WTC11 (cell line): ENCODE results near the gene INSC. TPM values are rescaled to one million over a fixed set of nuclear protein-coding genes. Genes with fewer than 3 reads are reported as not detected.
"Not testable (repeated sequence)": the region's sequence is repeated elsewhere in the genome, so short reads cannot be mapped to it uniquely, and the experiment has no call there.

Source experiments
- ATAC-seq: fragments of 200-7000 bp; cut with Tn5 transposase; 2 replicates; pipeline ENCODE4 v1.10.0; 2021; ENCODE audit warnings: mild to moderate bottlenecking, moderate library complexity
- CTCF ChIA-PET: fragments of 300-600 bp; sonication (Branson Sonifier 250); formaldehyde crosslinking; loops from one replicate; lab custom pipeline; 2021; ENCODE audit warnings: antibody characterized with exemption; lab: Charles Lee
- POLR2A ChIA-PET: fragments of 350-600 bp; sonication (Branson Sonifier 250); formaldehyde crosslinking; loops from one replicate; lab custom pipeline; 2021; ENCODE audit warnings: antibody characterized with exemption; lab: Charles Lee
- DNase-seq: peaks from one replicate; pipeline ENCODE4 v3.0.0; 2021; ENCODE audit warnings: low spot score
- H3K27ac Mint-ChIP-seq: 2 replicates; pipeline ENCODE4 v1.8.0; 2021; ENCODE audit warnings: mixed read lengths
- H3K27me3 Mint-ChIP-seq: 2 replicates; pipeline ENCODE4 v1.8.0; 2021; ENCODE audit warnings: low read depth, mild to moderate bottlenecking, moderate library complexity, mixed read lengths
- H3K36me3 Mint-ChIP-seq: 2 replicates; pipeline ENCODE4 v1.8.0; 2021; ENCODE audit warnings: mixed read lengths
- H3K4me1 Mint-ChIP-seq: 2 replicates; pipeline ENCODE4 v1.8.0; 2022; ENCODE audit warnings: mixed read lengths
- H3K4me3 Mint-ChIP-seq: 2 replicates; pipeline ENCODE4 v1.8.0; 2021; ENCODE audit warnings: mild to moderate bottlenecking, moderate library complexity, mixed read lengths
- H3K9me3 Mint-ChIP-seq: 2 replicates; pipeline ENCODE4 v1.8.0; 2021; ENCODE audit warnings: mixed read lengths
- CBFB ChIP-seq: sonication (generic); formaldehyde crosslinking; IDR thresholded peaks from 2 replicates; pipeline ENCODE4 v1.8.1; 2022; ENCODE audit warnings: mild to moderate bottlenecking, low read depth, missing genetic modification reagents
- E2F4 ChIP-seq: sonication (generic); formaldehyde crosslinking; IDR thresholded peaks from 2 replicates; pipeline ENCODE4 v1.8.1; 2022; ENCODE audit warnings: low read depth, mild to moderate bottlenecking, moderate library complexity, missing genetic modification reagents, borderline replicate concordance
- PREB ChIP-seq: sonication (generic); formaldehyde crosslinking; IDR thresholded peaks from 2 replicates; pipeline ENCODE4 v1.8.1; 2022; ENCODE audit warnings: mild to moderate bottlenecking, missing genetic modification reagents, moderate library complexity, borderline replicate concordance
- RORB ChIP-seq: fragments of 250-450 bp; sonication (Bioruptor Pico); IDR thresholded peaks from 2 replicates; pipeline ENCODE4 v1.9.0; 2021; ENCODE audit warnings: mild to moderate bottlenecking
- ZNF281 ChIP-seq: sonication (generic); formaldehyde crosslinking; IDR thresholded peaks from 2 replicates; pipeline ENCODE4 v1.8.0; 2023; ENCODE audit warnings: mild to moderate bottlenecking, missing genetic modification reagents
- ZNF317 ChIP-seq: sonication (generic); formaldehyde crosslinking; IDR thresholded peaks from 2 replicates; pipeline ENCODE4 v1.8.1; 2023; ENCODE audit warnings: low read depth, mild to moderate bottlenecking, moderate library complexity, missing genetic modification reagents, borderline replicate concordance
- total RNA-seq: library from RNA; stranded (reverse); gene quantifications from 3 replicates; pipeline ENCODE4 v1.2.3, GENCODE V29; 2021
- TF ChIP-seq, protein P1 (sequence below): fragments of 250-450 bp; sonication (Bioruptor Pico); IDR thresholded peaks from 2 replicates; pipeline ENCODE4 v1.9.0; 2021; ENCODE audit warnings: mild to moderate bottlenecking, borderline replicate concordance
- TF ChIP-seq, protein P2 (sequence below): fragments of 250-450 bp; sonication (Bioruptor Pico); IDR thresholded peaks from 2 replicates; pipeline ENCODE4 v1.8.0; 2021; ENCODE audit warnings: mild to moderate bottlenecking

Gene INSC
- total RNA-seq, 1 experiment from 2014 or later, result 0.44 TPM

- TF ChIP-seq, protein P1, sequence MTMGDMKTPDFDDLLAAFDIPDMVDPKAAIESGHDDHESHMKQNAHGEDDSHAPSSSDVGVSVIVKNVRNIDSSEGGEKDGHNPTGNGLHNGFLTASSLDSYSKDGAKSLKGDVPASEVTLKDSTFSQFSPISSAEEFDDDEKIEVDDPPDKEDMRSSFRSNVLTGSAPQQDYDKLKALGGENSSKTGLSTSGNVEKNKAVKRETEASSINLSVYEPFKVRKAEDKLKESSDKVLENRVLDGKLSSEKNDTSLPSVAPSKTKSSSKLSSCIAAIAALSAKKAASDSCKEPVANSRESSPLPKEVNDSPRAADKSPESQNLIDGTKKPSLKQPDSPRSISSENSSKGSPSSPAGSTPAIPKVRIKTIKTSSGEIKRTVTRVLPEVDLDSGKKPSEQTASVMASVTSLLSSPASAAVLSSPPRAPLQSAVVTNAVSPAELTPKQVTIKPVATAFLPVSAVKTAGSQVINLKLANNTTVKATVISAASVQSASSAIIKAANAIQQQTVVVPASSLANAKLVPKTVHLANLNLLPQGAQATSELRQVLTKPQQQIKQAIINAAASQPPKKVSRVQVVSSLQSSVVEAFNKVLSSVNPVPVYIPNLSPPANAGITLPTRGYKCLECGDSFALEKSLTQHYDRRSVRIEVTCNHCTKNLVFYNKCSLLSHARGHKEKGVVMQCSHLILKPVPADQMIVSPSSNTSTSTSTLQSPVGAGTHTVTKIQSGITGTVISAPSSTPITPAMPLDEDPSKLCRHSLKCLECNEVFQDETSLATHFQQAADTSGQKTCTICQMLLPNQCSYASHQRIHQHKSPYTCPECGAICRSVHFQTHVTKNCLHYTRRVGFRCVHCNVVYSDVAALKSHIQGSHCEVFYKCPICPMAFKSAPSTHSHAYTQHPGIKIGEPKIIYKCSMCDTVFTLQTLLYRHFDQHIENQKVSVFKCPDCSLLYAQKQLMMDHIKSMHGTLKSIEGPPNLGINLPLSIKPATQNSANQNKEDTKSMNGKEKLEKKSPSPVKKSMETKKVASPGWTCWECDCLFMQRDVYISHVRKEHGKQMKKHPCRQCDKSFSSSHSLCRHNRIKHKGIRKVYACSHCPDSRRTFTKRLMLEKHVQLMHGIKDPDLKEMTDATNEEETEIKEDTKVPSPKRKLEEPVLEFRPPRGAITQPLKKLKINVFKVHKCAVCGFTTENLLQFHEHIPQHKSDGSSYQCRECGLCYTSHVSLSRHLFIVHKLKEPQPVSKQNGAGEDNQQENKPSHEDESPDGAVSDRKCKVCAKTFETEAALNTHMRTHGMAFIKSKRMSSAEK (CRISPR knock-in tag), result no peak
- no peak for TF ChIP-seq E2F4 (CRISPR knock-in tag)
Observed at GRCh38 chr11:15114501-15115475, at the start of gene INSC (continued).

DNA sequence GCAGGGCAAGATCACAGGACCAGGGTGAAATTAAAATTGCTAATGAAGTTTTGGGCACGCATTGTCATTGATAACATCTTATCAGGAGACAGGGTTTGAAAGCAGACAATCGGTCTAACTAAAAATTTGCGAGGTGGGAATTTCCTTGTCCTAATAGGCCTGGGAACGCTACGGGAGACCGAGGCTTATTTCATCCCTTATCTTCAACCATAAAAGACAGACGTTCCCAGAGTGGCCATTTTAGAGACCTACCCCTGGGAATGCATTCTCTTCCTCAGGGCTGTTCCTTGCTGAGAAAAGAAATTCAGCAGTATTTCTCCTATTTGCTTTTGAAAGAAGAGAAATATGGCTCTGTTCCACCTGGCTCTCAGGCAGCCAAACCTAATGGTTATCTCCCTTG is 45.0 kb upstream of the INSC start:
- DNase-seq, POLR2A ChIA-PET, ATAC-seq, CTCF ChIA-PET, H3K27ac Mint-ChIP-seq, H3K4me3 Mint-ChIP-seq: not testable (repeated sequence)
- peaks cover 61% of the 10 kb centered on the region for H3K27me3 Mint-ChIP-seq
- H3K9me3 Mint-ChIP-seq, result peaks cover 48% of the 10 kb centered on the region
- H3K36me3 Mint-ChIP-seq, result peaks cover 23% of the 10 kb centered on the region
- peaks cover 14% of the 10 kb centered on the region for H3K4me1 Mint-ChIP-seq

DNA sequence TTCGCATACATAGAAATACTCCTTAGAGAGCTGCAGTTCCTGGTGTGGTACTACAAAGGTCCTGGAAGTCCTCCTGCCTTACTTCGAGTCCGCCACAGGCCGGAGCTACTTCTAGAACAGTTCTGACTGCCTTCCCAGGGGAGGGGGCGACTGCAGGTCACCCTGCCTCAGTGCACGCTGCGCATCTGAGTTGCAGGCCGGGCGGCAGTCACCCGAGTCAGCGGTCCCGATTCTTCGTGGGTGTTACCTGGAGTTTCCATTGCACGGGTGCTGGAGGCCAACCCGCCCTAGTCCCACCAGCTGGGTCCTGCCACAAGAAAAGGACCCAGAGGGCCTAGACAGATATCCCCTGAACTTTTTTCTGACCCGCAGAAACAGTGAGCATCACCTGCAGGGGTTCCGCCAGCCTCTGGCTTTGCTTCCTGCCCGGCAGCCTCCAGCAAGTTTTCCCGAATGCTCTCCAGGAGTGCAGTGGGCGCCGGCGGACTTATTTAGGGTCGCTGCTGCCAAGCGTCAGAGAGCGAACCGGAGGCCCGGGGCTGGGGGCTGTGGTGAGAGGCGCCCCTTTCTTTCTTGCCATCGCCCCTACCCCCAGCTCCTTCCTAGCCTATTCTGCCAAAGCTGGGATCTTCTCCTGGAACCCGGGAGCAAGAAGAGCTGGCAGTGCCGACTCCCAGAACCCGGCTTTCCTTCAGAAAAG is 43.0 kb upstream of the INSC start:
- CTCF ChIA-PET, result interaction anchor here (1.2 to 6.0 kb wide), 3 partner anchors 37 to 165 kb away, joined by 3 to 157 read pairs (median 34); no protein-coding TSS in a partner anchor
- ATAC-seq, result no peak
- TF ChIP-seq, protein P1 (CRISPR knock-in tag), result no peak
- TF ChIP-seq RORB (no peak), PREB (CRISPR knock-in tag) (no peak), CBFB (CRISPR knock-in tag) (no peak), ZNF317 (CRISPR knock-in tag) (no peak), ZNF281 (no peak)
- TF ChIP-seq, protein P2, sequence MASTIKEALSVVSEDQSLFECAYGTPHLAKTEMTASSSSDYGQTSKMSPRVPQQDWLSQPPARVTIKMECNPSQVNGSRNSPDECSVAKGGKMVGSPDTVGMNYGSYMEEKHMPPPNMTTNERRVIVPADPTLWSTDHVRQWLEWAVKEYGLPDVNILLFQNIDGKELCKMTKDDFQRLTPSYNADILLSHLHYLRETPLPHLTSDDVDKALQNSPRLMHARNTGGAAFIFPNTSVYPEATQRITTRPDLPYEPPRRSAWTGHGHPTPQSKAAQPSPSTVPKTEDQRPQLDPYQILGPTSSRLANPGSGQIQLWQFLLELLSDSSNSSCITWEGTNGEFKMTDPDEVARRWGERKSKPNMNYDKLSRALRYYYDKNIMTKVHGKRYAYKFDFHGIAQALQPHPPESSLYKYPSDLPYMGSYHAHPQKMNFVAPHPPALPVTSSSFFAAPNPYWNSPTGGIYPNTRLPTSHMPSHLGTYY (CRISPR knock-in tag), result no peak

More for the DNA sequence above, 43.0 kb upstream of the INSC start:
- H3K4me3 Mint-ChIP-seq, result no peak overlapping the region
- H3K9me3 Mint-ChIP-seq, result peaks cover 33% of the 10 kb centered on the region
- H3K4me1 Mint-ChIP-seq, result peaks cover 15% of the 10 kb centered on the region
- H3K27ac Mint-ChIP-seq, result no peak overlapping the region
- H3K27me3 Mint-ChIP-seq, result peaks cover 60% of the 10 kb centered on the region
- H3K36me3 Mint-ChIP-seq, result peaks cover 23% of the 10 kb centered on the region
- no peak for DNase-seq
- POLR2A ChIA-PET, result no interaction called here
